Mucosa of stomach (tissue), 1 donor: ENCODE measurements around the gene MTERF2.

ENCODE experiments used
- H3K27me3 ChIP-seq: one replicate; pipeline ENCODE4 v1.7.0; 2013; ENCODE audit warnings: mild to moderate bottlenecking, low read length; ENCODE audit not compliant: control insufficient read depth, insufficient read depth
- H3K36me3 ChIP-seq: one replicate; pipeline ENCODE4 v1.7.0; 2013; ENCODE audit warnings: low read length; ENCODE audit not compliant: control insufficient read depth, insufficient read depth
- H3K4me1 ChIP-seq: one replicate; pipeline ENCODE4 v1.7.0; 2013; ENCODE audit warnings: mild to moderate bottlenecking, low read length; ENCODE audit not compliant: control insufficient read depth, insufficient read depth
- H3K4me3 ChIP-seq: one replicate; pipeline ENCODE4 v1.7.0; 2013; ENCODE audit warnings: low read length
- H3K9ac ChIP-seq: one replicate; pipeline ENCODE4 v1.7.0; 2013; ENCODE audit warnings: mild to moderate bottlenecking, low read length, moderate library complexity
- H3K9me3 ChIP-seq: one replicate; pipeline ENCODE4 v1.7.0; 2013; ENCODE audit warnings: mild to moderate bottlenecking, low read length, moderate library complexity; ENCODE audit not compliant: control insufficient read depth
- donor health status: Pancreatic carcinoma.

The MTERF2 gene

DNA sequence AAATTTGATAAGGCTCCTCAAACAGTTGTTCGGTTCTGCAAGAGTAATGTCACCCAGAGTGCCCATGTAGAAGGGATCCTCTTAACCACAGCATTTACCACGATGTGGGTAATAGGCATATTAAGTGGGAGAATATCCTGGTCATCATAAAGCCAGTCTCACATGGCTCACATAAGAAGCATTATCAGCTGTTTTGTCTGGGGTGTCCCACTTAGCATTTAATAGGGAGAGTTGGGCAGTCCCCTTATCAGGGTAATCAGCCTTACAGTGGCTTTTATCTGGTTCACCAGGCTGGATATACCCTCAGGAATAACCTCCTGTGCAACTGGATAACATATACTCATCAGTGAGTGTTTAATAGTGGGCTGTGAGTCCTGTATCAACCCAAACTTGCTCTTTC is 44.2 kb downstream of the MTERF2 start:
- Histone ChIP-seq H3K36me3 (no peaks in the 10 kb centered on the region), H3K9me3 (no peaks in the 10 kb centered on the region), H3K4me3 (no peak overlapping the region)

DNA sequence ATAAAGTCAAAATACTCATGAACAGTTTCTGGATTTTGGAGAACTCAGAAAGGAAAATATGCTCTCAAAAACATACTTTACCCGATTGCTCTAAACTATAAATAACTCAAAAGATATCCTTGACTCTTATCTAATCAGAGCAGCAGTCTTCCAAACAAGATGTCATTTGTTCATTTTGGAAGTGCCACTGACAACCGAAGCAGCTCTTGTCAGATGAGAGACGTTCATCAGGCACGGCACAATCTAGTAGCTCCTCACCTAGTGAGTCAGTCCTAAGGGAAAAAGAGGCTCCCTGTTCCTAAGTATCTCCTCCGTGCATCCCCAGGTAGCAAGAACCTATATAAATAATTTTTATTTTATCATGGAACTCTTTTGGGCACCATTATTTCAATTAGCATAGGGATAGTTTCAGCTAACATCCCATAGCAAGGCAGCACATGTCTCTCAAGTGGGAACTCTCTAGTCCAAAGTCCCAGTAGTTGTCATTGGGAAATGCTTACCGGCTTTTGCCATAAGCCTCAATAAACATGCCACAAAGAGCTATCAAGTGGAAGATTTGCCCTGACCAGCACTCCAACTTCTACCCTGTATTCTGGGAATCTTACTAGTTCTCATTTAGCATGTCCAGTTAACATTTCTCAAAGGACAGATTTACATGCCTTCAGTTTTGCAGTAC is 45.3 kb downstream of the MTERF2 start:
- Histone ChIP-seq H3K9ac (no peak overlapping the region), H3K9me3 (no peaks in the 10 kb centered on the region), H3K4me3 (no peak overlapping the region), H3K4me1 (no peaks in the 10 kb centered on the region), H3K36me3 (no peaks in the 10 kb centered on the region), H3K27me3 (no peaks in the 10 kb centered on the region)

More for the DNA sequence above, 44.2 kb downstream of the MTERF2 start:
- Histone ChIP-seq H3K4me1 (no peaks in the 10 kb centered on the region), H3K9ac (no peak overlapping the region), H3K27me3 (no peaks in the 10 kb centered on the region)

DNA sequence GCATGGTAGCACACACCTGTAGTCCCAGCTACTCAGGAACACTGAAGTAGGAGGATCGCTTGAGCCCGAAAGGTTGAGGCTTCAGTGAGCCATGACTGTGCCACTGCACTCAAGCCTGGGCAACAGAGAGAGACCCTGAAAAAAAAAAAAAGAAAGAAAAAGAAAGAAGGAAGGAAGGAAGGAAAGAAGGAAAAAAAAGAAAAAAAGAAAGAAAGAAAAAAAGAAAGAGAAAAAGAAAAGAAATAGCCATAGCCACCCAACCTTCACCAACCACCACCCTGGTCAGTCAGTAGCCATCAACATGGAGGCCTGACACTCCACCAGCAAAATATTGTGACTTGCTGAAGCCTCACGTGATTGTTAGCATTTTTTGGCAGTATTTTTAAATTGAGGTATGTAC is 52.7 kb downstream of the MTERF2 start:
- no peak overlapping the region for H3K9ac ChIP-seq
- H3K9me3 ChIP-seq: no peaks in the 10 kb centered on the region
- no peaks in the 10 kb centered on the region for H3K4me1 ChIP-seq
- H3K36me3 ChIP-seq: no peaks in the 10 kb centered on the region
- H3K27me3 ChIP-seq: no peaks in the 10 kb centered on the region
- H3K4me3 ChIP-seq: no peak overlapping the region
